OCI-M2 (cell line): ENCODE measurements around the gene JAM3.

ENCODE experiments used
- DNase-seq: peaks from one replicate; lab custom pipeline; 2025; ENCODE audit not compliant: unreplicated experiment; lab: John Stamatoyannopoulos, UW

JAM3 gene

DNA sequence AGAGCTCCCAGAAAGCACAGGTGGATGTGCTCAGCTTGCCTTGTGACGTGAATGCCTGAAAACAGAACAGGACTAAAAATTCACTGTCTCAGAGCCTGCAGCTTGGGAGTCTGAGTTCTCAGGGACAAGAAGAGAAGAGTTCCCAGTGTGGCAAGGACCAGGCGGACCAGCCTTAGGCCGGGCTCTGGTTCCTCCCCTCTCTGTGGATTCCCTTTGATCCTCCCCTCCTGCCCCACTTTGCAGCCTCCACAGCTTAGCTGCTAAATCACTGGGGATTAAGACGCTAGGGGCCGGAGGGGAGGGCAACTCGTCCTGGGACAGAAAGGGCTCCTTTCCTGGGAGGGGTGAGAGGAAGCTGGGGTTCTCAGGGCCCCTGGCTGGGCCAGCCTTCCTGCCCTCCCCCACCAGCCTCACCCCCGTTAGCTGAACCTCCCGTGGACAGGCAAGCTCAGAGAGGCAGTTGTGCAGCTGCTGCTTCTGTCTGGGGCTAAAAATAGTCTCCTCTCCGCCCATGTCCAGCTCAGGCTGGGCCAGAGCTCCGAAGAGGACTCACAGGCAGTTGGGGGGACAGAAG is 29.9 kb upstream of the JAM3 start:
- no peak for DNase-seq

DNA sequence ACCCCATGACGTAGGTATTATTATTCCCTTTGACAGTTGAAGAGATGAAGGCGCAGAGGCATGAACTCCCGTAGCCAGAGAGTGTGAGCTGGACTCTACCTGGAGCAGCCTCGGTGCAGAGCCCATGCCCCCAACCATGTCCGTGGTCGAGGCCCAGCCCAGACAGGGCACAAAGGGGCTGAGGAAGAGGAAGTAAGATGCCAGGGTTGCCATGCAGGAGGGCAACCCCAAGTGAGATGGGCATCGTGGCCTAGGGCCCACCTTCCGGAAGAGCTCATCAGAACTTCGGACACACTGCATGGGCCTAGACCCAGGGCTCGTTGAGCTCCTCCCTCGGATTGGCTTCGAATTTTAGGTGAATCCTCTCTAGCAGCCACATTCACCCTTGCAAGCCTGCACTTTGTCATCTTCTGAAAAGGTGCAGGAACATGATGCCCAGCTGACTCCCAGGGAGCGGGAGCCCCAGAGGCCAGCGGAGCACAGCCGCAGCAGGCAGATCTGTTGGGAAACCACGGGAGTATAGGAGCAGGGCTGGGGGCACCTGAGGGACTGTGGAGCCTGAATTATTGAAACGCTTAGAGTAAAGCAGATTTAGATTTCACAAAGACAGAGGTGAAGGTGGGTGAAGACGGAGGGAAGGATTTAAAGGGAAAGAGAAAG is 29.0 kb upstream of the JAM3 start:
- DNase-seq: no peak

DNA sequence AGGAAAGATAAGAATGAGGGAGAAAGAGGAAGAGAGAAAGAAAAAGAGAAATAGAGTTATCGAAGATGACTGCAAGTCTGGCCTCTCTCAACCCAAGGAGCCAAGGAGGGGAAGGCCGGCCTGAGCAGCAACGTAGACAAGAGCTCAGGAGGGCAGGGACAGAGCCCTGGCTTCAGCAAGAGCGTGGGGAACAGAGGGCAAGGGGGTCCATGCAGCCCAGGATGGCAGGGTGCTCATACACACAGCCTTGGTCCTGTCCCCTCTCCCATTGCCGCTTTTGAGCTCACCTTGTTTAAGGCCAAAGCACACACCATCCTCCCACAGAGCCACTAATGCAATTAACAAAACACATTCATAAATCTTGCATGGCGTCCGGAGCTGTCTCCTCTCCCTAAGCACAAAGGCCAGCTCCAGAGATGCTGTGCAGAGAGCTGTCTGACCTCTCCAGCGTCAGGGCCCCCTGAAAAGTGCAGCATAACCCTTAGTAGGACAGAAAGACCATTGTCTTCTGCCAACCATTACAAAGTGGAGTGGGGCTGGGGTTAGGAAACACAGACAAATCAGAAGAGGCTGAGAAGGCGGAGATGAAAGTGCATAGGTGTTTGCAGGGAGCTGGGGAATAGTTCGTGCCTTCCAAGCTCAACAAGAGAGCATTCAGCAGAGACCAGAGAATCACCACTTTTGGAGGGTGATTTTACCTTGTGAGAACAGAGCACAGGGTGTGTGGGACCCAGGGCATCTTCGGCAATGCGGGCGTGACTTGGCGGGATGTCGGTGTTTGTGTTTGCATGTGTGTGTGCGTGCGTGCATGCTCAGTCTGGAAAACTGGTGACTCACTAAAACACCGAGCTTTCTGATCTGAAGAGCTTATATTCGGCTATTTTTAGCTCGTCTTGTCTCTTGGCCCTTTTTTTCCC is 28.2 kb upstream of the JAM3 start:
- no peak for DNase-seq

DNA sequence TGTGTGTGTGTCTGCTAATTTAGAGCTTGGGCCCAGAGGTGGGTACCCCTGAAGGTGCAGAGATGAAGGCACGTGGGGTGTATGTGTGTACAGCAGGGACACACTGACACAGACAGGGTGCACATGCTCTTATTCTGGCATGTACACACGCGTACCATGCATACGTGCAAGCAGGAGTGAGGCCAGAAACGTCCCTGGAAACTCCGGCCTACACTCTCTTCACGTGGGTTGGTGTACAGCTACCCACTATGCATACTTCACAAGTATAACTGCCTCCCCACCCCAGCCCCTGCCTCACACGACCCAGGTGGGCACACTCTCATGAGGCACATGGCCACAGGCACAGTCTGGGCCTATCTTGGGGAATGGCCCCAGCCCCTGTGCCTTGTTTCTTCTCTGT is 27.5 kb upstream of the JAM3 start:
- DNase-seq: no peak

DNA sequence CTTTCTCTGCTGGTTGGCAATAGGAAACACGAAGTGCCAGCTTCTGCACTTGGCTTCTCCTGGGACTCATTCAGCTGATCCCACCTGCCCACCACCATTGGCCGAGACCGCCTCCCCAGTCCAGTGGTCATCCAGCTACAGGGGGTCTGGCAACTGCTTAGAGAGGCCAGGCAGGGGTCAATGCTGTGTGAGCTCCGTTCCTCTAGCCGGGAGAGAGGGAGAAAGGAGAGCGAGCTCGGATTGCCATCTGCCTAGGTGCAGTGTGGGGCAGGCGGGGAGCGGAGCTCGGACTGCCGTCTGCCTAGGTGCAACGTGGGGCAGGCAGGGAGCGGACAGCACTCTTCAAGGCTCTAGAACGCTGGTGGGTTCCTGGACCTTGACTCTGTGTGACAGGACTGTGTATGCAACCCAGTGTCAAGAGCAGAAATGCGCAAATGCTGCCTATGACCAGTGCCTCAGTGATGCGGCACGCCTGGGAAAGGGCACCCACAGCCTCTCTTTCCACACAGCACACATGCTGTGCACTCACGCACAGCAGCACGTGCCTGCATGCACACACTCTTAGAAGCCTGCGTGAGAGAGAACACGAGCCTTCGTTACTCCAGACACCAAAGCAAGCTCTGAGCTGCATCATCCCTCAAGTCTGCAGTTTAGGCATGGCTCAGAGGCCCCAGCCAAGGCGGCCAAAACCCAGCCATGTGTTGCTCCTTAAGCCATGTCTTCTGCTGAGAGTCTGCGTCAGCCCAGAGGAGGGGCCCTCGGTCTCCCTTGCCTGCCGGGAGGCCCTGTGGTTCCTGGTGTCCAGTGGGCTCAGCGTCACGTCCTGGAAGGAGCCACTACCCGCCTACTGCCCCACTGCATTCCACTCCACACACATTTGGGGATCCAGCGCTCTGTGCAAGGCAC is 26.8 kb upstream of the JAM3 start:
- no peak for DNase-seq

DNA sequence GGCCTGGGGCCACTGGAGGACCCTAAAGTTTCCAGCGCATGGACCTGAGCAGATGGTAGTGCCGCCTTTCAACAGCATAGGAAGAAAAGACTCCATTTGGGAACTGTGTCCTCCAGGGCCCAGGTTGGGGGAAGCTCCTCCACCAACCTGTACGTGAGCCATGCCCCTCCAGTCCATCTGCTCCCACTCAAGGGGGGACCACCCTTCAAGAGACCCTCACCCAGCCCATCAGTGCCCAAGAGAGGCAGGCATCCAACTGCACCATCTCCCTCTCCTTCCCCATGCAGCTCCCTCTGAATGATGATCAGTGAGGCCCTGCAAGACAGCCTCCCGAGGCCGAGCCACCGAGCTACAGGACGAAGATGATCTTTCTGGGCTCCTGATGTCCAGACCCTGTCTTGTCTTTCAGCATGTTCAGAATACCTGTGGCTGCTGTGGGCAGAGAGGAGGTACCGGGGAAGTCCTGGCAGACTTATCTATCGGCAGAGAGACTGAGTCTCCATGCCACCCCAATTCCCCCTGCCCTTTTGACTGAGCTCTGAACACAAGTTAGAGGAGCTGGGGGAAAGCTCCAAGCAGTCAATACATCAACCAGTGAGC is 25.0 kb upstream of the JAM3 start:
- no peak for DNase-seq

DNA sequence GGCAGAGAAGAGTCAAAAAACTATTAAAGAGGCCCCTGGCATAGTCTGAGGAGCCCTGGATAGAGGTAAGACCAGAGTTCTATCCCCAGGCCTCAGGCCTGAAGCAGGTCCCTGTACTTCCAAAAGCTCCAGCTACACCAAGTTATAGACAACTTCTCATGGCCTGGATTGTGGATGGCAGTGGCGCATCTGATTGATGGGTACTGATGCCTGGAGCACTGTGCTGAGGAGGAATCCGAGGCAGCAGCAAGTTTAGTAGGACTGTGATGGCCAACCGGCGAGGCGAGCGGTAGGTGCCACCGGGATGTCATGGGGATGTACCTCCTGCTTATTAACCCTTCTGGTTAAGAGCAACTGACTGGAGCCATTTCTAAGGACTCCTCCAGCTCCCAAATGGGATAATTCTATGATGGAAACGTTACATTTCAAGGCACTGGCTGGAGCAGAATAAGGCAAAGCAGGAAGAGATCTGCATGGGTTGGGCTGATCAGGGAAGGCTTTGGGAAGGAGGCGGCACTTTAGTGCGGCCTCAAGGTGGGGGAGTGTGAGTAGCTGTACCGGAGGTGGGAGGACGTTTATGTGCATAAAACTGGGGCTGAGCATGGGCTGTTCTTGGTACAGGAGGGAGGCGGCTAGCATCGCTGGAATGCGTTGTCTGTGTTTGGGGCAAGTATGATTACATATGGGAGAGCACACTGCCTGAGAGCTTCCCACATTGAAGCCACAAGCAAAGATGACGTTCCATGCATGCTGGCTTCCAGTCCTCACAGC is 24.2 kb upstream of the JAM3 start:
- no peak for DNase-seq

DNA sequence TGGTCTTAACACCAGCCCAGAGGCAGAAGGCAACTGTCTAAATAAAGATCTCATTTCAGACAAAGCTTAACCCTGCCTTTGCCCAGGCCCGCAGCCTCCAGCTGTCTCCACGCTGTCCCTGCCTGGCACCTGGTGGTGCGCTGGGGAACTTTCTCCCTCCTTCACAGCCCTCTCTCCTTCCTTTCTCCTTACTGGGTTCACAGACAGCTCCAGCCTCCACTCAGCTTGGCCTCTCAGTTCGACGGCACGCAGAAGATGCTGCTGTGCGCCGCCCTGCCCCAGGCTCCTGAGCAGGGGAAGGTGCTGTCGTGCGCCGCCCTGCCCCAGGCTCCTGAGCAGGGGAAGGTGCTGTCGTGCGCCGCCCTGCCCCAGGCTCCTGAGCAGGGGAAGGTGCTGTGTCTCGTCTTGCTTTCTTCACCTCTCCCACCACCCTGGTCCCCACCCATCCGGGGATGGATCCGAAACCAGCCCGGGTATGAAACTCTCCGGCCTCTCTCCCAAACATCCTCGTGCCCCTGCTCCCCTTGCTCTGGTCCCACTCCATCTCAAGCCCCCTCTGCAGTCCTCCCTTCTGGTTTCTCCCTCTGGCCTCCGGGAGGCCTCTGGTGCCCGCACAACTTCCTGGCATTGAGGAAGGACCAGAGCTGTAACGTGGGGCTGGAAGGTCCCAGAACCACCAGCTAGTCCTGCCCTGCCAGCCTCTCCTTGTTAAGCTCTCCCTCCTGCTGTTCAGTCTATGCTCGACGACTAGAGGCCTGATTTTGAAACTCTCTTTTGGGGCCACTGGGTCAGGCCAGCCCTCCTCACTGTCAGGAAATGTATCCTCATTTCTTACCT is 22.9 kb upstream of the JAM3 start:
- no peak for DNase-seq

DNA sequence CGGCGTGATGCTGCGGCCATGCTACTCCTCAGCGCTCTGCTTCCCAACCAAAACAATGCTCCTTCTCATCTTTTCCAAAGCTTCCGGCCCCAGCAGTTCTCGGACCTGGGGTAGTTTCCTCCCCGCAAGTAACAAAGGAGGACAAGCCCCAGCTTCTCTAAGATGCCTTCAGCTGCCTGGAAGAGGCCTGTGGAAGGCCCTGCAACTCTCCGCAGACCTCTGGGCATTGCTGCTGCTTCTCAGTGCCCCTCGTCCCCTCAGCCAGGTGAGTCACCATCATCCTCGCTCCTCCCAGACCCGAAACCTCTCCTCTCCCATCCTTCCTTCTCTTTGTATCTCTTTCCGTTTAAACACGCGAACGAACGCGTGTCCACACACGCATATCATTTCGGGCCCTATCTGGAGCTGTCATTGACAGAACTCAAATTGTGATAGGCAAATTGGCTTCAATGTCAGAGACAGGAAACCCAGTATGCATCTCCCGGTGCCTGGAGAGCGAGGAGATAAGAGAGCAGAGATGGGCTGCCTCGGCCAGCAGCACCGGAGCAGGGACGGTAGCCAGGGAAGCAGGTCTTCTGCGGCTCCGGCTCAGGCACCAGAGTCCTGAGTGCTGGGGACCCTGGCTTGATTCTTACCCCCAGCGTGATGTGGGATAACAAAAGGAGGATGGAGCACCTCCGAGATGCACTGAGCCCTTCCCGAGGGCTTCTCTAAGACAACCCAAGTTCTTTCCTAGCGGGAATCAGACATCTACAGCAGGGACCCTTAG is 22.0 kb upstream of the JAM3 start:
- DNase-seq: no peak

DNA sequence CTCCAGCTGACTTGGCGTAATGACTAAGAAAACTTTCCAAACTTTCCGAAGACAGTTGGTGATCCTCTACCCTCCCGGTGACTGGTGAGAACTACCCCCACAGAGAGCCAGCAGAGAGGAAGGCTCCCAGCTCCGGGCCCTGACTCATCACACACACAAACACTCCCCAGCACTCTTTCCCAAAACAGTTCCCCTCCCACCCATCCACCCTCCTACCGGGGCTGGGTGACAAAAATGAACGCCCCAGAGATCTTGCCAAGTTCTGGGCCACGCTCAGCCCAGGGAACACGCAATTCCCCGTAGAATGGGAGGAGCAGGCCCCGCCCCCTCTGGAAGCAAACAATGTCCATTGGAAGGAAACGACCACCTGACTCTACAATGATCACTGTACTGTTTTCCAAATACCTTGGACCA is 21.3 kb upstream of the JAM3 start:
- DNase-seq: no peak

DNA sequence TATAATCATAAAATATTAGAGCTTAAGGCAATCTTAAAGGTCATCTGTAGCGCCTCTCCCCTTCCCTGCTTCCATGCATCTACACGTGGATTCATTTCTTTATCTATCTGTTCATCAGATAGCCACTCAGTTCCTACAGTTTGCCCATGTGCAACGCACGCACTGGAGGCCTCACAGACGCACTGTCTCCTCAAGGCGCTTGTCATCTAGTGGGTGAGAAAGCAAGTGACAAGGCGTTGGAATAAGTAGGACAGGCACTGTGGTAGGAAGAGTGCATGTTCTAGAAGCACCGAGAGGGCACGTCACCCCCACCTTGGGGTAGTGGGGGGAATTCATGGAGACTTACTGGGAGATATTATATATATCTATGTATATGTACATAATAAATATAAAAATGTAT is 20.8 kb upstream of the JAM3 start:
- DNase-seq: no peak

DNA sequence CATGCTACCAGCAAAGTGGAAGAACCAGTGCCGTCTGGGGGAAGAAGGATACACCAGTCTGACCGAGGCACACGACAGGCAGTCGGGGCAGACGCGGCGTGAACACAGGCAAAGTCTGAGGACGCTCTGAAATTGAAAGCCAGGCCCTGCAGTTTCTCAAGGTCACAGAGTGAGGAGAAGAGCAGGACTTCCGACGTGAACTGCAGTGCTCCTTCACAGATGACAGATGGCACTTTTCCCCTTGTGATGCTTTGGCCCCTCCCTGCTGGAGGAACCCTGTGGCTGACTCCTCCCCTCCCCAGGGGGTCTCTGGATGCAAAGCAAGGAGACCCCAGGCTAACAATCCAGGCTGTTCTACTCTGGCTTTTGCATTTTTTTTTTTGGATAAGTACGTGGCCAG is 19.6 kb upstream of the JAM3 start:
- DNase-seq: no peak

DNA sequence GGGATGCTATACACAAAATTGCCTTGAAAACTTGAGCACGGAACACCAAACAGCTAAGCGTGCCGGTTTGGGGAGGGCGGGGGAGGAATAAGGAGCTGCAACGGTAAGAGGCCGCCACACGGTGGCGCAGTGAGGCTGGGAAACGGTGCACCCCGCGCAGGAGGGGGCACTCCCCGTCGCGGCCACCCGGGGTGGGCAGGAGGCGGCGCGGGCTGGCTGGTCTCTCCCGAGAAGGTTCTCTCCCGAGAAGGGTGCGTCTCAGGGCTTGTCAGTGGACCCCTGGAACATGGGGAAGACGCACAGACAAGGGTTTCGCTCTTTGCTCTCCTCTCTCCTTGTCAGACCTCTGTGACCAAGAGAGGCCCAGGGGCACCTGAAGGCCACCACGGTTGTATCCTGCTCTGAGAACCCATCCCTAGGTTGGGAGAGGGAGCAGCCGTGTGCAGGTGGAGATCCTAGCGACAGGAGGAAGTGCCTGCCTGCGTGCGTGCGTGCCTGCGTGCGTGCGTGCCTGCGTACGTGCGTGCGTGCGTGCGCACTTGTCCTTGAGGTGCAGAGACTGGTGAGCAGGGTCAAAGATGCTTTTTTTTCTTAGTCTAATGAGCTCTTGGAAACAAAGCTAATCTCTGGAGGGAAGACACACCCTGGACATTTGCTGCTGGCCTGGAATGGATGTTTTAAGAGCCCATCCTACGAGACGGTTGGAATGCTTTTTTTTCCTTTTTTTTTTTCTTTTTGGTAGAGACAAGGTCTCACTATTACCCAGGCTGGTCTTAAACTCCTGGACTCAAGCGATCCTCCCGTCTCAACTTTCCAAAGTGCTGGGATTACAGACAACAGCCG is 18.1 kb upstream of the JAM3 start:
- no peak for DNase-seq

DNA sequence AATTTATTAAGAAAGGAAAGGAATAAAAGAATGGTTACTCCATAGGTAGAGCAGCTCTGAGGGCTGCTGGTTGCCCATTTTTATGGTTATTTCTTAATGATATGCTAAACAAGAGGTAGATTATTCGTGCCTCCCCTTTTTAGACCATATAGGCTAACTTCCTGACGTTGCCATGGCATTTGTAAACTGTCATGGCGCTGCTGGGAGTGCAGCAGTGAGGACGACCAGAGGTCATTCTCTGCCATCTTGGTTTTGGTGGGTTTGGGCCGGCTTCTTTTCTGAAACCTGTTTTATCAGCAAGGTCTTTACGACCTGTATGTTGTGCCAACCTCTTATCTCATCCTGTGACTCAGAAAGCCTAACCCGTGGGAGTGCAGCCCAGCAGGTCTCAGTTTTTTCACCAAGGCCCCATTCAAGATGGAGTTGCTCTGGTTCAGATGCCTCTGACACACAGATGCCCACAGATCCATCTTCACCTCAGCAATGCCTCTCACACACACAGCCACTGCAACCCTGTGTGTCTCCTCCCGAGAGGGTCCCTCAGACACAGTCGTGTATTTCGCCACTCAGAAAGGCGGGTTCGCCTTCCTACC is 16.4 kb upstream of the JAM3 start:
- no peak for DNase-seq

DNA sequence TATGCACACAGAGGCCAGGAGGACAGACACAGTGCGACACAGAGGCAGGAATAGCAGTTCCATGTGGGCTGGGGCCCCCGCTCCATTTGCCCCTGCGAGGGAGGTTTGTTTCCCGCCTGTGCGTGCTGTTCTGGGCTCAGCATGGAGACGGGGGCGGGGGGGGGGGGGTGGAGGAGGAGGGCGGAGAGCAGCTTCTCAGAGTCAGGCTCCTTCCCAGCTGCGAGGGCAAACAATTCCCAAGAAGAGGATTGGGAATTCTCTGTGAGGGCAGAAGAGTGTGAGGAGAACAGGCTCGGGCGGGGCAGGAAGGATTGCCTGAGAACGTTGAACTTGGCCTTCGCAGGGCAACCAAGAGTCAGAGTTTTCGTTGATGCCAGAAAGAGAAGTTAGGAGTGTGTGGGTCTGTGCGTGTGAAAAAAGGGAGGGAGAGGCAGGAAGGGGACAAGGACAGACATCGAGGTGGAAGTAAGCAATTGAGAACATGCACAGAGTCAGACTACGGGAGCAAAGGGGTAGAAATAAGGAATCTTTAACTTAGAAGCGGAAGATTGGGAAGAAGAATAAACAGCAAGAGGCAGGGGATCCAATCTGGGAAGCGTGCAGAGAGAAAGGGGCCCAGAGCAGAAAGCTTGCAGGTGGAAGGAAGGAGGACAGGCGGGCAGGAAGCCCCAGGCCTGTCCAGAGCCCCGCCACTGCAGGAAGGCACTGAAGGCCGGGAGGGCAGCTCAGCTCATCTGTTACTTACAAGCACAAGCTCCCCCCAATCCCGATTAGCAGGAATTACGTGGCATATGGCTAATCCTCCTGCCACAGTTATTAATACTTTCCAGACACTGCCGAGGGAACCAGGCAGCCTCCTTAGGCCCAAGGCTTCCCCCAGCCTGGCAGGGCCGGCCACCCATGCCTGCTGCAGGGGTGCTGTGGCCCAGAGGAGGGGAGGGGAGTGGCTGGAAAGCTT is 15.6 kb upstream of the JAM3 start:
- DNase-seq: no peak

DNA sequence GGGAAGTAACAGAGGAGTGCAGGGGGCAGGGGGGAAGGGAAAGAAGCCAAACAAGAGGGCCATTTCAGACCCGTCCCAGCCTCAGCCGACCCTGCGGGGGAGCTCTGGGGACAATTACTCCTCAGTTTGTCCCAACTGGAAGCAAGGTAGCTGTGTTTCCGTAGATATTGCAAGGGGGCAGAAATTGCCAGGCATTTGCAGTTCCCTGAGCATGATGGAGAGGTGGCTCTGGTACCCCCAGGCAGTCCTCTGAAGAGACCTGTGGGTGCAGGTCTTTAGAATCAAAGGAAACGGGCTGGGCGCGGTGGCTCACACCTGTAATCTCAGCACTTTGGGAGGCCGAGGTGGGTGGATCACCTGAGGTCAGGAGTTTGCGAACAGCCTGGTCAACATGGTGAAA is 13.8 kb upstream of the JAM3 start:
- DNase-seq: no peak
